HG02642 (cell line): ENCODE data around the gene ARHGAP27.
"Not testable (repeated sequence)": the region's sequence is repeated elsewhere in the genome, so short reads cannot be mapped to it uniquely, and the experiment has no call there.

Source experiments
- ATAC-seq: cut with Tn5 transposase; IDR thresholded peaks from one replicate; pipeline ENCODE4 v1.9.1; 2021; ENCODE audit warnings: mild to moderate bottlenecking; ENCODE audit not compliant: unreplicated experiment, poor library complexity

Gene ARHGAP27

GRCh38 chr17:45446872-45447625, 14.4 kb upstream of the ARHGAP27 start:
- ATAC-seq: not testable (repeated sequence)

GRCh38 chr17:45445901-45446743, 13.5 kb upstream of the ARHGAP27 start:
- ATAC-seq: not testable (repeated sequence)

- not testable (repeated sequence) for ATAC-seq
Measured at GRCh38 chr17:45444856-45445820, 12.5 kb upstream of the ARHGAP27 start.

GRCh38 chr17:45444301-45444700, 11.6 kb upstream of the ARHGAP27 start:
- ATAC-seq: not testable (repeated sequence)

- not testable (repeated sequence) for ATAC-seq
Measured at GRCh38 chr17:45443371-45444260, 10.9 kb upstream of the ARHGAP27 start.

GRCh38 chr17:45441526-45442310, 9.0 kb upstream of the ARHGAP27 start:
- no peak for ATAC-seq

GRCh38 chr17:45440839-45441515, 8.3 kb upstream of the ARHGAP27 start:
- peak; percentile 67 for ATAC-seq

GRCh38 chr17:45440161-45440778, 7.6 kb upstream of the ARHGAP27 start:
- ATAC-seq: no peak

GRCh38 chr17:45438931-45439610, 6.4 kb upstream of the ARHGAP27 start:
- no peak for ATAC-seq

GRCh38 chr17:45437465-45438283, 5.0 kb upstream of the ARHGAP27 start:
- ATAC-seq: no peak

- ATAC-seq: no peak
Measured at GRCh38 chr17:45436625-45437464, 4.2 kb upstream of the ARHGAP27 start.

GRCh38 chr17:45436161-45436560, 3.5 kb upstream of the ARHGAP27 start:
- no peak for ATAC-seq

- no peak for ATAC-seq
Measured at GRCh38 chr17:45435481-45435880, 2.8 kb upstream of the ARHGAP27 start.

GRCh38 chr17:45433159-45433535, 477 bp upstream of the ARHGAP27 start:
- no peak for ATAC-seq
